ENCODE results near the gene DNER.

DNER gene

GRCh38 chr2:229474125-229474524, 240.2 kb downstream of the DNER start:
- no peak overlapping the region for H3K27ac ChIP-seq (ENCODE audit: low read length)
- no peak overlapping the region for H3K4me3 ChIP-seq (ENCODE audit: low read length)
- no peaks in the 10 kb centered on the region for H3K36me3 ChIP-seq (ENCODE audit: control insufficient read depth, low read depth, low read length)
- no peaks in the 10 kb centered on the region for H3K9me3 ChIP-seq (ENCODE audit: control insufficient read depth, low read depth, low read length)
- H3K27me3 ChIP-seq (ENCODE audit: control insufficient read depth, insufficient read depth, low read length): no peaks in the 10 kb centered on the region
- no peak overlapping the region for H3K9ac ChIP-seq (ENCODE audit: low read length)
- peaks cover 9% of the 10 kb centered on the region for H3K4me1 ChIP-seq (ENCODE audit: control insufficient read depth, low read depth, low read length)

- no peaks in the 10 kb centered on the region for H3K27me3 ChIP-seq (ENCODE audit: control insufficient read depth, insufficient read depth, low read length)
- no peak overlapping the region for H3K4me3 ChIP-seq (ENCODE audit: low read length)
Observed at GRCh38 chr2:229470781-229471180, 243.6 kb downstream of the DNER start.

GRCh38 chr2:229467783-229468182, 246.6 kb downstream of the DNER start:
- Histone ChIP-seq H3K9me3 (ENCODE audit: control insufficient read depth, low read depth, low read length) (no peaks in the 10 kb centered on the region), H3K4me1 (ENCODE audit: control insufficient read depth, low read depth, low read length) (no peaks in the 10 kb centered on the region), H3K9ac (ENCODE audit: low read length) (no peak overlapping the region), H3K36me3 (ENCODE audit: control insufficient read depth, low read depth, low read length) (no peaks in the 10 kb centered on the region), H3K27me3 (ENCODE audit: control insufficient read depth, insufficient read depth, low read length) (no peaks in the 10 kb centered on the region), H3K27ac (ENCODE audit: low read length) (no peak overlapping the region), H3K4me3 (ENCODE audit: low read length) (no peak overlapping the region)

More at GRCh38 chr2:229470781-229471180, 243.6 kb downstream of the DNER start:
- Histone ChIP-seq H3K4me1 (ENCODE audit: control insufficient read depth, low read depth, low read length) (no peaks in the 10 kb centered on the region), H3K9ac (ENCODE audit: low read length) (no peak overlapping the region), H3K36me3 (ENCODE audit: control insufficient read depth, low read depth, low read length) (no peaks in the 10 kb centered on the region), H3K9me3 (ENCODE audit: control insufficient read depth, low read depth, low read length) (no peaks in the 10 kb centered on the region), H3K27ac (ENCODE audit: low read length) (no peak overlapping the region)

- Histone ChIP-seq H3K27me3 (ENCODE audit: control insufficient read depth, insufficient read depth, low read length) (no peaks in the 10 kb centered on the region), H3K4me1 (ENCODE audit: control insufficient read depth, low read depth, low read length) (no peaks in the 10 kb centered on the region), H3K9ac (ENCODE audit: low read length) (no peak overlapping the region)
Observed at GRCh38 chr2:229463841-229464346, 250.5 kb downstream of the DNER start.

GRCh38 chr2:229462112-229462511, 252.2 kb downstream of the DNER start:
- H3K27ac ChIP-seq (ENCODE audit: low read length): no peak overlapping the region
- H3K4me3 ChIP-seq (ENCODE audit: low read length): no peak overlapping the region
- no peak overlapping the region for H3K9ac ChIP-seq (ENCODE audit: low read length)
- no peaks in the 10 kb centered on the region for H3K4me1 ChIP-seq (ENCODE audit: control insufficient read depth, low read depth, low read length)
- H3K27me3 ChIP-seq (ENCODE audit: control insufficient read depth, insufficient read depth, low read length): no peaks in the 10 kb centered on the region
- H3K9me3 ChIP-seq (ENCODE audit: control insufficient read depth, low read depth, low read length): no peaks in the 10 kb centered on the region
- no peaks in the 10 kb centered on the region for H3K36me3 ChIP-seq (ENCODE audit: control insufficient read depth, low read depth, low read length)

More at GRCh38 chr2:229463841-229464346, 250.5 kb downstream of the DNER start:
- Histone ChIP-seq H3K4me3 (ENCODE audit: low read length) (no peak overlapping the region), H3K27ac (ENCODE audit: low read length) (no peak overlapping the region), H3K9me3 (ENCODE audit: control insufficient read depth, low read depth, low read length) (no peaks in the 10 kb centered on the region), H3K36me3 (ENCODE audit: control insufficient read depth, low read depth, low read length) (no peaks in the 10 kb centered on the region)

GRCh38 chr2:229456091-229456490, 258.3 kb downstream of the DNER start:
- Histone ChIP-seq H3K36me3 (ENCODE audit: control insufficient read depth, low read depth, low read length) (no peaks in the 10 kb centered on the region), H3K4me1 (ENCODE audit: control insufficient read depth, low read depth, low read length) (no peaks in the 10 kb centered on the region), H3K4me3 (ENCODE audit: low read length) (no peak overlapping the region), H3K27me3 (ENCODE audit: control insufficient read depth, insufficient read depth, low read length) (no peaks in the 10 kb centered on the region), H3K9ac (ENCODE audit: low read length) (no peak overlapping the region), H3K9me3 (ENCODE audit: control insufficient read depth, low read depth, low read length) (no peaks in the 10 kb centered on the region), H3K27ac (ENCODE audit: low read length) (no peak overlapping the region)

GRCh38 chr2:229454934-229455631, 259.3 kb downstream of the DNER start:
- no peak overlapping the region for H3K27ac ChIP-seq (ENCODE audit: low read length)
- H3K9me3 ChIP-seq (ENCODE audit: control insufficient read depth, low read depth, low read length): no peaks in the 10 kb centered on the region
- H3K9ac ChIP-seq (ENCODE audit: low read length): no peak overlapping the region
- no peaks in the 10 kb centered on the region for H3K4me1 ChIP-seq (ENCODE audit: control insufficient read depth, low read depth, low read length)
- H3K4me3 ChIP-seq (ENCODE audit: low read length): no peak overlapping the region
- H3K27me3 ChIP-seq (ENCODE audit: control insufficient read depth, insufficient read depth, low read length): no peaks in the 10 kb centered on the region
- no peaks in the 10 kb centered on the region for H3K36me3 ChIP-seq (ENCODE audit: control insufficient read depth, low read depth, low read length)

GRCh38 chr2:229453230-229453629, 261.1 kb downstream of the DNER start:
- no peaks in the 10 kb centered on the region for H3K27me3 ChIP-seq (ENCODE audit: control insufficient read depth, insufficient read depth, low read length)
- no peaks in the 10 kb centered on the region for H3K36me3 ChIP-seq (ENCODE audit: control insufficient read depth, low read depth, low read length)
- no peak overlapping the region for H3K9ac ChIP-seq (ENCODE audit: low read length)
- no peak overlapping the region for H3K4me3 ChIP-seq (ENCODE audit: low read length)
- no peaks in the 10 kb centered on the region for H3K4me1 ChIP-seq (ENCODE audit: control insufficient read depth, low read depth, low read length)
- no peak overlapping the region for H3K27ac ChIP-seq (ENCODE audit: low read length)
- no peaks in the 10 kb centered on the region for H3K9me3 ChIP-seq (ENCODE audit: control insufficient read depth, low read depth, low read length)

- Histone ChIP-seq H3K27me3 (ENCODE audit: control insufficient read depth, insufficient read depth, low read length) (no peaks in the 10 kb centered on the region), H3K36me3 (ENCODE audit: control insufficient read depth, low read depth, low read length) (no peaks in the 10 kb centered on the region), H3K9ac (ENCODE audit: low read length) (no peak overlapping the region), H3K4me1 (ENCODE audit: control insufficient read depth, low read depth, low read length) (no peaks in the 10 kb centered on the region), H3K9me3 (ENCODE audit: control insufficient read depth, low read depth, low read length) (no peaks in the 10 kb centered on the region), H3K27ac (ENCODE audit: low read length) (no peak overlapping the region), H3K4me3 (ENCODE audit: low read length) (no peak overlapping the region)
Observed at GRCh38 chr2:229451852-229452251, 262.5 kb downstream of the DNER start.

GRCh38 chr2:229447227-229447626, 267.1 kb downstream of the DNER start:
- Histone ChIP-seq H3K27ac (ENCODE audit: low read length) (no peak overlapping the region), H3K9ac (ENCODE audit: low read length) (no peak overlapping the region), H3K36me3 (ENCODE audit: control insufficient read depth, low read depth, low read length) (no peaks in the 10 kb centered on the region), H3K9me3 (ENCODE audit: control insufficient read depth, low read depth, low read length) (no peaks in the 10 kb centered on the region), H3K4me3 (ENCODE audit: low read length) (no peak overlapping the region), H3K4me1 (ENCODE audit: control insufficient read depth, low read depth, low read length) (no peaks in the 10 kb centered on the region), H3K27me3 (ENCODE audit: control insufficient read depth, insufficient read depth, low read length) (no peaks in the 10 kb centered on the region)

GRCh38 chr2:229446350-229446749, 268.0 kb downstream of the DNER start:
- Histone ChIP-seq H3K27me3 (ENCODE audit: control insufficient read depth, insufficient read depth, low read length) (no peaks in the 10 kb centered on the region), H3K9ac (ENCODE audit: low read length) (no peak overlapping the region), H3K36me3 (ENCODE audit: control insufficient read depth, low read depth, low read length) (no peaks in the 10 kb centered on the region), H3K4me3 (ENCODE audit: low read length) (no peak overlapping the region), H3K27ac (ENCODE audit: low read length) (no peak overlapping the region), H3K4me1 (ENCODE audit: control insufficient read depth, low read depth, low read length) (no peaks in the 10 kb centered on the region), H3K9me3 (ENCODE audit: control insufficient read depth, low read depth, low read length) (no peaks in the 10 kb centered on the region)

- H3K4me1 ChIP-seq (ENCODE audit: control insufficient read depth, low read depth, low read length): no peaks in the 10 kb centered on the region
- no peaks in the 10 kb centered on the region for H3K27me3 ChIP-seq (ENCODE audit: control insufficient read depth, insufficient read depth, low read length)
- no peak overlapping the region for H3K9ac ChIP-seq (ENCODE audit: low read length)
- no peak overlapping the region for H3K27ac ChIP-seq (ENCODE audit: low read length)
- H3K36me3 ChIP-seq (ENCODE audit: control insufficient read depth, low read depth, low read length): no peaks in the 10 kb centered on the region
- H3K9me3 ChIP-seq (ENCODE audit: control insufficient read depth, low read depth, low read length): no peaks in the 10 kb centered on the region
- no peak overlapping the region for H3K4me3 ChIP-seq (ENCODE audit: low read length)
Observed at GRCh38 chr2:229445501-229446211, 268.7 kb downstream of the DNER start.

Measured in iPS-18a (cell line).